ENCODE data around the gene COL6A5. TPM values are rescaled to one million over a fixed set of nuclear protein-coding genes. Genes with fewer than 3 reads are reported as not detected.

The COL6A5 gene
- total RNA-seq, 1 donor from 2014 or later = 0.10 TPM

DNA sequence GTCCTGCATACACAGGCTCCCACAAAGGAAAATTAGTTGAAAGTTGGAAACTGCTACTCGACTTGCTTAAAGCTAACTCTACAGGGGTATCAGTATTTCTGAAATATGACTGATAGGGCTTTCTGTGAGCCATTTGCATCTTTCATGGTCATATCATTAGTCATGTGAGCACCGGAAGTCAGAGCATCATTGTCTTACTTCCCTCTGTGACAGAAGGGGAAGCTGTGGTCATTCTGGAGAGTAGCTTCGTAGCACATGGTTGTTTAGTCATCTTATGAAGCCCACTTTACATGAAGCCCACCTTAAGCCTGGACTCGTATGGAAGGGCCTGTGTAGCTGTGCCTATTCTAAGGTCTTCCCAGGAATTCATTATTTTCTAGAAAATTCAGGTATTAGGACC is 69.0 kb downstream of the COL6A5 start:
- H3K27me3 Mint-ChIP-seq = peaks cover 9% of the 10 kb centered on the region
- no peak overlapping the region for H3K4me3 Mint-ChIP-seq
- H3K27ac Mint-ChIP-seq = no peak overlapping the region
- DNase-seq (ENCODE audit: extremely low spot score, unreplicated experiment) = no peak
- TF ChIP-seq, protein P1, sequence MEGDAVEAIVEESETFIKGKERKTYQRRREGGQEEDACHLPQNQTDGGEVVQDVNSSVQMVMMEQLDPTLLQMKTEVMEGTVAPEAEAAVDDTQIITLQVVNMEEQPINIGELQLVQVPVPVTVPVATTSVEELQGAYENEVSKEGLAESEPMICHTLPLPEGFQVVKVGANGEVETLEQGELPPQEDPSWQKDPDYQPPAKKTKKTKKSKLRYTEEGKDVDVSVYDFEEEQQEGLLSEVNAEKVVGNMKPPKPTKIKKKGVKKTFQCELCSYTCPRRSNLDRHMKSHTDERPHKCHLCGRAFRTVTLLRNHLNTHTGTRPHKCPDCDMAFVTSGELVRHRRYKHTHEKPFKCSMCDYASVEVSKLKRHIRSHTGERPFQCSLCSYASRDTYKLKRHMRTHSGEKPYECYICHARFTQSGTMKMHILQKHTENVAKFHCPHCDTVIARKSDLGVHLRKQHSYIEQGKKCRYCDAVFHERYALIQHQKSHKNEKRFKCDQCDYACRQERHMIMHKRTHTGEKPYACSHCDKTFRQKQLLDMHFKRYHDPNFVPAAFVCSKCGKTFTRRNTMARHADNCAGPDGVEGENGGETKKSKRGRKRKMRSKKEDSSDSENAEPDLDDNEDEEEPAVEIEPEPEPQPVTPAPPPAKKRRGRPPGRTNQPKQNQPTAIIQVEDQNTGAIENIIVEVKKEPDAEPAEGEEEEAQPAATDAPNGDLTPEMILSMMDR (conservative IDR thresholded peaks at IDR 0.05) = no peak
- H3K36me3 Mint-ChIP-seq = no peaks in the 10 kb centered on the region
- H3K4me1 Mint-ChIP-seq (ENCODE audit: unreplicated experiment) = peaks cover 5% of the 10 kb centered on the region
- no peaks in the 10 kb centered on the region for H3K9me3 Mint-ChIP-seq

DNA sequence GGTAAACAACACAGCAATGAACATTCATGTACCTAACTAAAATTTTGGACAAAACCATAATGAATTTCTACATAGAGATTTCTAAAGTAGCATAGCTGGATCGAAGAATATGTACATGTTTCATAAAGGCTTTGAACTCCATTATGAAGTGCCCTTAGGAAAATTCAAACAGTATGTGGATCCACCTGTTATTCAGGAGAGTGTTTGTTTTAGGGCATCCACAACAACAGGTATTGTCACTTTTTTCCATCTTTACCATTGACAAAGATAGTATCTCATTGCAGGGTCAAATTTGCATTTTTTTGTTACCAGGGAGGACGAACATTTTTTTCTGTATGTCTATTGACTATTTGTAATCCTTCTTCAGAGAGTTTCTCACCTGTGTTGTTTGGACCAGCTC is 75.0 kb downstream of the COL6A5 start:
- TF ChIP-seq, protein P1 (conservative IDR thresholded peaks at IDR 0.05) = no peak
- H3K27ac Mint-ChIP-seq = no peak overlapping the region
- H3K27me3 Mint-ChIP-seq = peaks cover 4% of the 10 kb centered on the region
- no peaks in the 10 kb centered on the region for H3K36me3 Mint-ChIP-seq
- H3K4me1 Mint-ChIP-seq (ENCODE audit: unreplicated experiment) = peaks cover 5% of the 10 kb centered on the region
- no peak overlapping the region for H3K4me3 Mint-ChIP-seq
- DNase-seq (ENCODE audit: extremely low spot score, unreplicated experiment) = no peak
- H3K9me3 Mint-ChIP-seq = no peaks in the 10 kb centered on the region

DNA sequence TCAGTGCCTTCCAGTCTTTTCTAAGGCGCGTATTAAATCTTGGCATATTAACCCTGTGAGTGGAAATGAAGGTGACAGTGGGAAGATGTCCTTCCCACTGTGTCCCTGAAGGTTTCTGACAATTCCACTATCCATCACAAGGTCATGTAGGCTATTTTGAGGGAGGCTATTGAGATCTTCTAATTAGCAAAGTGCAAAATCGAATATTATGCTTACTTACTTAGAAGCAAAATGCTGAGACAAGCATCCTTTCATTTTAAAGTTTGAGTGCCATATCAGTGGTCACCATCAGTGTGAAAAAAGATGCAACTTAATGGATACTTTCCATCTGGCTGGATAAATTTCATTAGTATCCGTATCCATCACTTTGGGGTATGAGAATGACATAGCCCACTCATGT is 77.6 kb downstream of the COL6A5 start:
- Mint-ChIP-seq H3K4me3 (no peak overlapping the region), H3K4me1 (ENCODE audit: unreplicated experiment) (no peaks in the 10 kb centered on the region), H3K27ac (no peak overlapping the region), H3K9me3 (no peaks in the 10 kb centered on the region), H3K27me3 (peaks cover 3% of the 10 kb centered on the region), H3K36me3 (no peaks in the 10 kb centered on the region)
- DNase-seq (ENCODE audit: extremely low spot score, unreplicated experiment) = no peak
- TF ChIP-seq, protein P1 (conservative IDR thresholded peaks at IDR 0.05) = no peak

DNA sequence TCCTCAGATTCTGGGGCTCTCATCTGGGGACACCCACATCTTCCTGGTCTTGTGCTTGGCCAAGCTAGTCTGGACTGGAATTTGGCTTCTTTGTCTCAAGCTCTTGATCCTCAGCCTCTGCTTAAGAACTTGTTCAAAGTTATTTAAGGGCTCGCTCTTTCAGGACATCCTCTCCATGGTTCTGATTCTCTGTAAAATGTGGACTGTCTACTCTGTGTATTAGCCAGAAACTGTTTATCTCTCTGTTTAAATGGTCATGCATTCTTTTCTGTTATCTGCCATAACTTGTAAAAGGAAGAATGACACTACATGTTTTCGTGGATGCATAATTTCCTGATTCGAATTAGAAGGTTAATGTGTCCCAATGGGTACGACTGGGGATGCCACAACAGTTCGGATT is 79.4 kb downstream of the COL6A5 start:
- H3K36me3 Mint-ChIP-seq = no peaks in the 10 kb centered on the region
- H3K9me3 Mint-ChIP-seq = no peaks in the 10 kb centered on the region
- TF ChIP-seq, protein P1 (conservative IDR thresholded peaks at IDR 0.05) = no peak
- H3K4me1 Mint-ChIP-seq (ENCODE audit: unreplicated experiment) = no peaks in the 10 kb centered on the region
- no peak overlapping the region for H3K27ac Mint-ChIP-seq
- no peak for DNase-seq (ENCODE audit: extremely low spot score, unreplicated experiment)
- peaks cover 2% of the 10 kb centered on the region for H3K27me3 Mint-ChIP-seq
- H3K4me3 Mint-ChIP-seq = no peak overlapping the region

DNA sequence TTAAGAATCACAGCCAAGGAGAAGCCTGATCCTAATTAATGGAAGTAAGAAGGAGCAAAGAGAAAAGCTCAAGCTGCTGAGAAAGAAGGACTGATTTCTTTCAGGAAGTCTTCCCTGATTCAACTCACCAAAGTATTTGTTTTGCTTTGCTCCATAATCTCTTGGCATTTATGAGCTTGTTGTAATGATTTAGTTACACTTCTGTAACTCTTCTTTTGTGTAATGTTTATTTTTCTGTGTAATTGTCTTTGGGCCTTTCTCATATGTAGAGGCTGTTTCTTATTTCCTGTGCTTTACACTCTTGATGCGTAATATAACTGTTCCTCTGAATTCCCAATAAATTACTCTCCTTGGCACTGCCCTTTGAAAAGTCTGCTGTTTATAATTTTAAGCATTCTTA is 80.0 kb downstream of the COL6A5 start:
- no peak overlapping the region for H3K27ac Mint-ChIP-seq
- TF ChIP-seq, protein P1 (conservative IDR thresholded peaks at IDR 0.05) = no peak
- DNase-seq (ENCODE audit: extremely low spot score, unreplicated experiment) = no peak

DNA sequence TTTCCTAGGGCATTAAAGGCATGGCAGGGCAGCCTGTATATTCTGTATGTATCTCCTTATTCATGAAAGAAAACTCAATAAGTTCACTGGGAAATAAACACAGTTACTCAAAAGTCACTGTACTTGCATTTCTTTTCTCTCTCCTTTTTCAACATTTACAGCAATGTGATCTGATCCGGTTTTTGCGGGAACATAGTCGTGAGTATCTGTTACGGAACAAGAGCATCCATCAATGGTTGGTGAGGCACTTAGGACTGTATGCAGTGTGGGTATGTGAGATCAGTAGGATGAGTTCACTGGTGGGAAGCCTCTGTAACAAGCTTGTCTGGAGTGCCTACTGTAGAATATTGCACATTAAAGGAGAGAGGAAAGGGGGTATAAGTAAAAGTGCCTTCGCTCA is 80.7 kb downstream of the COL6A5 start:
- Mint-ChIP-seq H3K27me3 (peaks cover 3% of the 10 kb centered on the region), H3K36me3 (no peaks in the 10 kb centered on the region), H3K4me1 (ENCODE audit: unreplicated experiment) (no peaks in the 10 kb centered on the region), H3K27ac (no peak overlapping the region), H3K4me3 (no peak overlapping the region), H3K9me3 (no peaks in the 10 kb centered on the region)
- no peak for DNase-seq (ENCODE audit: extremely low spot score, unreplicated experiment)
- TF ChIP-seq, protein P1 (conservative IDR thresholded peaks at IDR 0.05) = no peak

More for the DNA sequence above, 80.0 kb downstream of the COL6A5 start:
- H3K4me1 Mint-ChIP-seq (ENCODE audit: unreplicated experiment) = no peaks in the 10 kb centered on the region
- no peak overlapping the region for H3K4me3 Mint-ChIP-seq
- peaks cover 3% of the 10 kb centered on the region for H3K27me3 Mint-ChIP-seq
- H3K9me3 Mint-ChIP-seq = no peaks in the 10 kb centered on the region
- H3K36me3 Mint-ChIP-seq = no peaks in the 10 kb centered on the region

All from type B pancreatic cell (in vitro differentiated cells).